HG03039 (cell line): ENCODE results near the gene CCDC136.
A peak's percentile ranks its signal among the peaks of the same experiment; 100 is the strongest.

Experiments used
- ATAC-seq: cut with Tn5 transposase; IDR thresholded peaks from one replicate; pipeline ENCODE4 v1.9.1; 2021; ENCODE audit warnings: mild to moderate bottlenecking, moderate library complexity; ENCODE audit not compliant: unreplicated experiment

CCDC136 gene

GRCh38 chr7:128791121-128791971 lies at the start of gene CCDC136:
Gene CCDC136, plus strand, starts transcription at chr7:128791968. Its CDS starts 444 bp downstream, at chr7:128792412.
- ATAC-seq: peak; percentile 82

GRCh38 chr7:128742206-128742605 lies 49.6 kb upstream of the CCDC136 start:
- ATAC-seq: no peak

GRCh38 chr7:128743112-128743772 lies 48.5 kb upstream of the CCDC136 start:
- no peak for ATAC-seq

- no peak for ATAC-seq
These were observed 47.3 kb upstream of the CCDC136 start for GRCh38 chr7:128744366-128744905.

GRCh38 chr7:128745706-128746105 lies 46.1 kb upstream of the CCDC136 start:
- ATAC-seq: no peak

- no peak for ATAC-seq
These were observed 44.3 kb upstream of the CCDC136 start for GRCh38 chr7:128747327-128748079.

GRCh38 chr7:128752251-128752650 lies 39.5 kb upstream of the CCDC136 start:
- ATAC-seq: no peak

- ATAC-seq: no peak
These were observed 36.5 kb upstream of the CCDC136 start for GRCh38 chr7:128755075-128755818.

- ATAC-seq: no peak
These were observed 35.8 kb upstream of the CCDC136 start for GRCh38 chr7:128755819-128756476.

- ATAC-seq: no peak
These were observed 34.6 kb upstream of the CCDC136 start for GRCh38 chr7:128757203-128757602.

GRCh38 chr7:128758553-128758952 lies 33.2 kb upstream of the CCDC136 start:
- ATAC-seq: no peak

GRCh38 chr7:128759242-128759641 lies 32.5 kb upstream of the CCDC136 start:
- ATAC-seq: no peak

- ATAC-seq: no peak
These were observed 28.2 kb upstream of the CCDC136 start for GRCh38 chr7:128763541-128763940.

- no peak for ATAC-seq
These were observed 24.2 kb upstream of the CCDC136 start for GRCh38 chr7:128767475-128768110.

GRCh38 chr7:128770233-128770632 lies 21.5 kb upstream of the CCDC136 start:
- ATAC-seq: no peak

- ATAC-seq: no peak
These were observed 18.2 kb upstream of the CCDC136 start for GRCh38 chr7:128773604-128774003.

- ATAC-seq: no peak
These were observed 17.6 kb upstream of the CCDC136 start for GRCh38 chr7:128774029-128774689.

- ATAC-seq: no peak
These were observed 16.8 kb upstream of the CCDC136 start for GRCh38 chr7:128774921-128775320.
